Bone marrow (tissue), 2 donors: ENCODE measurements around the gene SPOCK1.

Experiments
- DNase-seq, 2 donors: peaks; one replicate each; lab custom pipeline; 2025; lab: John Stamatoyannopoulos, UW

SPOCK1 gene

DNA sequence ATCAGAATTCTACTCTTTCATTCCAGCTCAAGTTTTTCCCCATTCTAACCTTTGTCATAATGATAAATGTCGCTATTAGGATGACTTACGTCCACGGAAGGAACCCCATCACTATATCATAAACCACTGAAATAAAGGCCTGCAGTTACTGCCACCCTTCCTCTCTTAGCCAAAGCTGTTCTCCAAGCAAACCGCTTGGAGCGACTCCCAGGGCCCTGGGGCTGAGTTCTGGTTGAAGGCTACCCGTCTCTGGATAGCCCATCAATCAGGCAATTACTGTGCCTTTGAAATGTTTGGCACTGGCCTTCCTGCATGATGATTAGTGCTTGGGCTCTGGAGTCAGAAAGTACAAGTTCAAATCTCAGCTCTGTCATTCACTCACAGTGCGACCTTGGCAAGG, 386.0 kb downstream of the SPOCK1 start:
- DNase-seq: no peak

- DNase-seq: no peak
Measured at GRCh38 chr5:137105351-137106035, 393.6 kb downstream of the SPOCK1 start.

DNA sequence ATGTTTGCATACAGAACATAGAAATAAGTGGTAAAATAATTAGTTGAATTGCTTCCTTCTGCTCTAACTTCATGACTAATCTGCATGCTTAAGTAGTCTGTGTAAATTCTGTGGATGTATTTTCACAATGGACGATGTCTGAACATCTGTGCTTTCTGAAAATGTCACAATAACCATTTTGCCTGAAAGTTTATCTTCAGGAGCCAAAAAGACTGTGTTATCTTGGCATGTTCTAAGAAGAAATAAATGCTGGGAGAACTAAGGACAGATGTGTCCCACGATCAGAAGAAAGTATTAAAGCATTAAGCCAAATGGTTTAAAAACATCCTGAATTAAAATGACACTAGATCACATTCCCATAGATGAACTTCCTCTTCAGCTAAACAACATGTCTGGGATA, 397.6 kb downstream of the SPOCK1 start:
- no peak for DNase-seq

DNA sequence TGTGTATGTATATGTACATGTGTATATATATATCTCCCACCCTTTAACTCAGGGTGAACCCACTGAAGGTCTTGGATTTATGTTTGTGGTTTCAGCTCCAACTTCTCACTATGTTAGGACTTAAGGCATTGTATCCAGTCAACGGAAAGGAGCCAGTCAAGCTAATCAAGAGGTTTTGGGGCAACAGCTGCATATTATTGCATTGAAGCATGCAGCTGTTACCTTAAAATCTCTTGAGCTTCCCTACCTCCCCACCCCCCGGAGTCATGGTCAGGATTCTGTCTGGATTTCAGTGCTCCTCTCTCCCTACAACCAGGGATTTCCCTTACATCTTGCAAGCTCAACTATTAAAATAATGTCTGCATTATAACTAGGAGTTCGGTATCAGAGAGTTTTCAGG, 399.5 kb downstream of the SPOCK1 start:
- DNase-seq: no peak

DNA sequence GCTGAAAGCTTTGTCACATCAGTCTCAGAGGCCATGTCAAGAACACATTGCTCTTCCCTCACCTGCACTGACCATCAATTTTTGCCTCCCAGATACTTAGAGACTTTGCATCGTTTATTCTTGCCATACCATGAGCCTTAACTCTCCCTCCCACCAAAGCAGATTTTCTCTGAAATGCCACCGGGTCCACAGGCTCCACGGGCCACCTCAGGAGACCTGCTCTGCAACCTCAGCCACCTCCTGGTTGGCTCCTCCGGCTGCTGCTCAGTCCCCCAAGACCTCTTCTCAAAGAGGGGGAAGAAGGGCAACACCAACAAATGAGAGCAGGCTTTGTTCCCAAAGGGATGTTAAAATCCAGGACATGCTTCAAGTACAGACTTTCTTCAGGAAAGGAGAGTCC, 400.5 kb downstream of the SPOCK1 start:
- no peak for DNase-seq

DNA sequence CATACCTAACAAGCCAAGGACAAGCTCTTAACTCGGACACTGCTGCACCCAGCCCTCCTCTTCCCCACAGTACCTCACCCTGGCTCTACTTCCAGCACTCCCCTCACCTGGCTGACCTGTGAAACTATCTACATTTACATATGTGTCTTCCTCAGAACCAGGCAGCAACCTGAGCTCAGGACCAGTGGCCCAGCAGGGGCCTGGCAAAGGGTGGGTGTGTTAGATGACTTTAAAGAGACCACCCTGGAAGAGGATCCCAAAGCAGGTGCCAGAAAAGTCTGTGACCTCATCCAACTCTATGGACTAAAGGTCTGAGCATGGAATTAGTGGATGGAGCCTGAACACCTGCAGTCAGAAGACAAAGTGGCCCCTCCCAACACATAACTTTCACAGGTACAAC, 400.9 kb downstream of the SPOCK1 start:
- DNase-seq: no peak

DNA sequence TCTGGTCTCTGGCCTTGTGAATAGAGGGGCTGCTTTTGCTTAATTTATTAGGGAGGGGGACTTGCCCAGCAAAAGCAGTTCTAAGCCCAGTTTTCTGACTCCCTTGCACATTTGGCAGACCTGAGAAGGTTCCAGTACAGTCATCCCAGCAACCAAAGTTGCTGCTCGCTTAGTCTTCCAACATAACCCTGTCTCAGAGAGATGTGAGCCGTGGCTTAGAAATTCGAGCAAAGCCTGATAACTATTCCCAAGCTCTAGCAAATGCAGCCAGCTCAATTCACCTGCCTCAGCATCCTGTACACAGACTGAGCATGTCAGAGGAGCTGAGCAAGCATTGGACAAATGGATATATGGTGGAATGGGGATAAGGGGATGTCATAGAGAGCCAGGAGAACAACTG, 401.9 kb downstream of the SPOCK1 start:
- no peak for DNase-seq

GRCh38 chr5:137096149-137097103, 402.7 kb downstream of the SPOCK1 start:
- DNase-seq: no peak

DNA sequence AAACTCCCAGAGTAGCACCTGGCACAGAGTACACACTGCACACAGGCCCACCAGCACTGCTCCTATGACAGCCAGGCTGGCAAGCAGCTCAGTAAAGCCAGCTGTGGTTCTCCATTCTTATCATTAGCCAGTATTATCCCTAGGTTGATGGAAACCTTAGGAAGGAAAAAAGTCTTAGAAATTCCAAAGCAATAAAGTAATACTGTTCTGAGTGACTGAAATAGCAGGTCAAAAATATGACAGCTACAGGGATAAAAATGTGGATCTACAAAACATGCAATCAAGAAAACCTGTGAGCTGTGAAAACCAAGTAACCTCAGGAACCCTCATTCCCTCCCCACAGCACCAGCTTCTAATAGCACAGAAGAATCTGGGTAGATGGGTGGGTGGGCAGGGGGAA, 403.5 kb downstream of the SPOCK1 start:
- DNase-seq: no peak

DNA sequence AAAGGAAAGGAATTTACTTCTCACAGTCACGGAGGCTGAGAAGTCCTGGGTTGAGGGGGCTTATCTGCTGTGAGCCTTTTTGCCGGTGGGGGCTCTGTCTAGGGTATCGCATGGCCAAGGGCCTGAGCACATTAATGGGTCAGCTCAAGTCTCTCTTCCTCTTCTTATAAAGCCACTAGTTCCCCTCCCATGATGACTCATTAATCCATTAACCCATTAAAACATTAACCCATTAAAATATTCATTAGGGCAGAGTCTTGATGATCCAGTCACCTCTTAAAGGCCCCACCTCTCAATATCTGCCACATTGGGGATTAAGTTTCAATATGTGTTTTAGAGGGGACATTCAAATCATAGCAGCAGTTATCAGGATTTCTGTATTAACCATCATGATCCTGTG, 406.3 kb downstream of the SPOCK1 start:
- DNase-seq: no peak

- DNase-seq: no peak
Measured at GRCh38 chr5:137091472-137091871, 407.7 kb downstream of the SPOCK1 start.

GRCh38 chr5:137090721-137091120, 408.4 kb downstream of the SPOCK1 start:
- DNase-seq: no peak

DNA sequence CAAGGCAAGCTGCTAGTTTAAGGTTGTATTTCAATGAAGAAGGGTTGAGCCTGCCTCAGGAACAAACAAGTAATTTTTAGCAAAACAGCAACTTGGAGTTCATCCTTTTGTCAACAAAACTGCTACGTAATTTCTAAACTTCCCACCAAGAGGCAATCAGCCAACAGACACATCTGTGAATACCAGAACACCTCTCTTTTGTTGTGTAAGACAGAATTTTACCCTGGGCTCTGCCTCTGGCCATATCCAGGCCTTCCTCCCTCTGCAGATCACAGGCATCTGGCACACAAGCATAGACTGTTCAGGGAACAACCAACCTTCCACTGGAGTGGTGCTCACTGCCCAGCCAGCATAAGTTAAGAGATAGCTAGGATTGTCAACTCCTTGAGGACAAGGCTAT, 409.0 kb downstream of the SPOCK1 start:
- DNase-seq: no peak

GRCh38 chr5:137088175-137088574, 411.0 kb downstream of the SPOCK1 start:
- no peak for DNase-seq

DNA sequence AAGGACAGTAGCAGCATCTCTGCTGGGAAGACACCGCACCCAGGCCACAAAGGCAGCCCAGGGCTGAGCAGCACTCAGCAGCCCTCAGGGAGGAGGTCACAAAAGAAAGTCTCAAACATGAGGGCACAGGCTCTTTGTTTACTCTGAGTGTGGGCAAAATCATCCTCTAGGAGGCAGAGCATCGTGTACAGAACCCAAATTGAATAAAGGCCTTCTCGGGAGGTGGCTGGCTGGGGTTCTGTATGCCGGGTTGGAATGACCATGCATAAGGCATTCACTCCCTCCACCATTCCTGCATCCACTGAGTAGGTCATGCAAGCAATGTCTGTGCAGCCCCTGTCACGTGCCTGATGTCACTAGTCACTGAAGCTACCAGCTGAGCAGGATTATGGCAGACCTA, 412.8 kb downstream of the SPOCK1 start:
- DNase-seq: no peak

DNA sequence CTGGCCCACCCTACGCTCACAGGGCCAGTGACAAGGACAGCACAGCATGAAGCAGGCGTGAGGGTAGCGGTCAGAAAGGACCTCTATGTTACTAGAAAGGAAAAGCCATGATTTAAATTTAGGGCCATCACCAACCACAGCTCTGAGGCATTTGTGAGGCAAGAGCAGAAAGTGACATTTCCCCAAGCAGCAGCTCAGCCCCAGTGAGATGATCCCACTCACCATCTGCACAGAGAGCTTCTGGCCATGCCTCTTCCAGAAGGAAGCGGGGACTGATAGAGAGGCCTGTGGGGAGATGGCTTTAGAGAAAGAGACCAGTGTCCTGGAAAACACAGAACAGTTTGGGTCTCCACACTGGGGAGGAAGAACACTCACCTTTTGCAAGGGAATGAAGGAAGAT, 413.9 kb downstream of the SPOCK1 start:
- DNase-seq: no peak

- no peak for DNase-seq
Measured at GRCh38 chr5:137084016-137084415, 415.1 kb downstream of the SPOCK1 start.

- no peak for DNase-seq
Measured at GRCh38 chr5:137082951-137083350, 416.2 kb downstream of the SPOCK1 start.

GRCh38 chr5:137078171-137078665, 420.9 kb downstream of the SPOCK1 start:
- no peak for DNase-seq

DNA sequence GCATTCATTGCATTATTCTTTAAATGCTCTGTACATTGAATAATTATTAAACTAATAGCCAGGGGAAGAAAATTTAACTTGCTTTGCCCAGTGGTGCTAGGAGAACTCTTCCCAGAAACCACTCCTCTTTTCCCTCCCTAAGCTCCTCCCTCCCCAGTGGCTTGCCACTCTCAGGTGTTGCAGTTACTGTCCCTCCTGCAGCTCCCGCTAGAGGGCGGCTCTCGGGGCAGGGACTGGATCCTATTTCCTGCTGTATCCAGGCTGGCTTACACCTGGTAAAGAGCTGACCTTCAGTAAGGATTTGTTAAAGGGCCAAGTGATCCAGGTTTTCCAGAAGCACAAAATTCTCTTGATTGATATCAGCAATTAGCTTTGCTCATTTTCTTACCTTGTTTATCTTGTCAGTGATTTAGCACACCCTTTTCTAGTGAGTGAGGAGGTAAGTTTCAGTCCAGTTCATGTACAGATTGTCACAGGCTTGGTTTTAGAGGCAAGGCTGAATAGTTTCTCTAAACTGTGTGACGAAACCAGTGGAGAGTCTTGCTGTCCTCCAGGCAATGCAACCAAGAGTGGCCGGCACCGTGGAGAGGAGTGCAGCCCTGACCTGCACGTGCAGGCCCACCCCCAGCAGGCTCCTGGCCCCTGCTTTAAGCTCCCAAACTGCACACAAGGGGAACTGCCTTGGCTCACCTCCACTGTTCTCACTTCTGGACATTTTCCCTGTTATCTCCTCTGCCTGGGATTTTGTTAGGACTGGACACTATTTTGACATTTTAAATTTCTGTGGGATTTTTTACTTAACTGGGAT, 423.8 kb downstream of the SPOCK1 start:
- no peak for DNase-seq

DNA sequence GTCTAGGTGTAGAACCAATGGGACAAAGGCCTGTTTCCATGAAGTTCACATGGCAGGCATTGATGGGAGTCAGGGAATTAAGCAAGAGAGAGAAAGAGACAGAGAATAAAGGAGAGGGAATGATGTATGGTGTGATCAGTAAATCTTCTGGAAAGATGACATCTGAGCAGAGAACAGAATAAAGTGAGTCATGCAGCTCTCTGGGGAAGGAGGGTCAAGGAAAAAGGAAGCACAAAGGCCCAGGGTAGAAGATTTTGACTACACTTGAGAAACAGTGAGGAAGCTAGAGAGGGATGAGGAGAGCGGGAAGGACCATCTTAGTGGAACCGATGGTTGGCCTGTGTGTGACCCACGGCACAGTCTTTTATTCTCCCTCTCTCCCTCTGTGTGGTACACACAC, 425.9 kb downstream of the SPOCK1 start:
- no peak for DNase-seq

DNA sequence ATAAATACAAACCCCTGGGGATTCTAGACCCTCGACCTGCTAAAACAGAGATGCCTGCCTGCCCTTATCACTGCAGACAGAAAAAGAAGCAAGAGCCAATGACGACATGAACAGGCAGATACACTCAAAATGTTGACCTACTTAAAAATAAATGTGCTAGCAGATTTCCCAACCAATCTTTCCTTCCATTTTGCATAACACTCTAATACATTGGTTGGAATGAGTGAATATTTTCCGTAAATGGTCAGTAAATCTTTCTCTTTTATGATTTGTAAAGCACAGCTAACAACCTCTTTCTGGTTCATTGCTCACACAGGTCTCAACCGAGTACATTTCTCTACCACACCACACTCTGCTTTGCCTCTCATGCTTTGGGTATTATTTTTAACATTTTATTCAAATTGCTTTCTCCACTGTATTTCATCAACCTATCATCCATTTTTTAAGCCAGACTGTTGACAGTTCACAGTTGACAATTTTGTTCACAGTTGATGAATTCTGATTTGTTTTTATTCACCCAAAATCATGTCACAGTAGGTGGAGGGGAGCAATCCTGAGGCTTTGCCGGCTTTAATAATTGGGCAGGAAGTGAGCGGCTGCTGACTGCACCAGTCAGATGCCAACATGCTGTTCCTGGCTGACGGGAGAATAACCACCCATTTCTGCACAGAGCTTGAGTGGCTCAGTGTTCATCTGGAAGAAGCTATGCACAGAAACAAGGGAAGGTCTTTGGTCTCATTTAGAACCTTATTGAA, 426.6 kb downstream of the SPOCK1 start:
- DNase-seq: no peak
